ENCODE measurements around the gene USP6NL. TPM values are rescaled to one million over a fixed set of nuclear protein-coding genes. Genes with fewer than 3 reads are reported as not detected.
A peak's percentile ranks its signal among the peaks of the same experiment; 100 is the strongest.

The USP6NL gene
- total and polyA plus RNA-seq, 10 of the 15 experiments (the other 5 are each of a cell fraction or from before 2014, with no cell fraction given): 4.0 to 27.7 (median 18.2) TPM

DNA sequence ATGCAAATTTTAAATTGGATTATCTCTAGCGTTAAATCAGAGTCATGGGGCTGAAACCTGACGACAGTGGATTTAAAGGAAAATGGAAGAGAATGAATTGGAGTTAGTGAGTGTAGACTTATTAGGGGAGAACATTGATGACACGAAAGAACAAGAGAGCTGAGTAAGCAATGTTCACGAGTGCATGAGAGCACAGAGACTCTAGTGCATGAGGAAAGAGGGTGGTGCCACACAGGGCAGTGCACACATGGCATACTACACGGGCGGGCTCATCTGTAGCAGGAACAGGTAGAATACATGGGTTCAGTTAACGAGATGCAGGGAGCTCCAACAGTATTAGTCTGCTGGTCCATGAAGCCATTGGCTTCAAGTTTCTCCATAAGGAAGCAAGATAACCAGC is 53.9 kb downstream of the USP6NL start:
- ChIA-PET CTCF (interaction anchor here (0.8 to 1.2 kb wide), 2 partner anchors 12 to 200 kb away, joined by 3 to 5 read pairs; no protein-coding TSS in a partner anchor), RAD21 (ENCODE audit: unreplicated experiment) (no interaction called here), SMC1A (ENCODE audit: uncharacterized antibody, unreplicated experiment) (interaction anchor here (1.0 to 1.3 kb wide), 2 partner anchors 9 to 39 kb away, joined by 3 to 5 read pairs; no protein-coding TSS in a partner anchor), POLR2A (interaction anchor here (1.4 kb wide), 1 partner anchor 9 kb away, joined by 3 read pairs; no protein-coding TSS in a partner anchor)
- BruUV-seq (replicated peaks): no TSS peak
- DNase-seq (ENCODE audit: low read depth, low spot score) (no peak), ATAC-seq (no peak), FAIRE-seq (no peak)
- no peak overlapping the region for H3K4me3 ChIP-seq
- H3K79me2 ChIP-seq (ENCODE audit: control insufficient read depth, insufficient read depth, low read length): peaks cover 77% of the 10 kb centered on the region
- H4K20me1 ChIP-seq (ENCODE audit: control insufficient read depth, insufficient read depth): no peaks in the 10 kb centered on the region
- WGBS (ENCODE audit: insufficient coverage, insufficient replicate concordance, low lambda C conversion rate, missing lambda C conversion rate): 59% methylated on average over 7 of the region's 7 CpGs
- peaks cover 46% of the 10 kb centered on the region for H3K4me1 ChIP-seq (ENCODE audit: control insufficient read depth, insufficient read depth, low read length)
- no peak overlapping the region for H3K4me2 ChIP-seq (ENCODE audit: control insufficient read depth, insufficient read depth)
- H2AFZ ChIP-seq (ENCODE audit: control insufficient read depth, low read depth, low read length): no peak overlapping the region
- no peaks in the 10 kb centered on the region; the same call in none of the 3 replicates for H3K9me3 ChIP-seq (replicated peaks; ENCODE audit: control insufficient read depth, insufficient read depth, low read length)
- H3K9ac ChIP-seq (ENCODE audit: control insufficient read depth, insufficient read depth, low read length): no peak overlapping the region
- intact Hi-C loops (cut with micrococcal nuclease; ENCODE audit: unreplicated experiment) (no loop called here), in situ Hi-C loops (cut with MboI) (no loop called here)
- H3K27ac ChIP-seq (ENCODE audit: control insufficient read depth, insufficient read depth): no peak overlapping the region
- H3K27me3 ChIP-seq (replicated peaks in 1 of 2; ENCODE audit: control insufficient read depth in 2 of 2, insufficient read depth in 2 of 2, low read length in 1 of 2): no peaks in the 10 kb centered on the region
- TF ChIP-seq, protein P1, sequence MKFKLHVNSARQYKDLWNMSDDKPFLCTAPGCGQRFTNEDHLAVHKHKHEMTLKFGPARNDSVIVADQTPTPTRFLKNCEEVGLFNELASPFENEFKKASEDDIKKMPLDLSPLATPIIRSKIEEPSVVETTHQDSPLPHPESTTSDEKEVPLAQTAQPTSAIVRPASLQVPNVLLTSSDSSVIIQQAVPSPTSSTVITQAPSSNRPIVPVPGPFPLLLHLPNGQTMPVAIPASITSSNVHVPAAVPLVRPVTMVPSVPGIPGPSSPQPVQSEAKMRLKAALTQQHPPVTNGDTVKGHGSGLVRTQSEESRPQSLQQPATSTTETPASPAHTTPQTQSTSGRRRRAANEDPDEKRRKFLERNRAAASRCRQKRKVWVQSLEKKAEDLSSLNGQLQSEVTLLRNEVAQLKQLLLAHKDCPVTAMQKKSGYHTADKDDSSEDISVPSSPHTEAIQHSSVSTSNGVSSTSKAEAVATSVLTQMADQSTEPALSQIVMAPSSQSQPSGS (IDR thresholded peaks at IDR 0.05; ENCODE audit: low read length): no peak
- TF ChIP-seq NFXL1 (IDR thresholded peaks at IDR 0.05; ENCODE audit: borderline replicate concordance): no peak
- no peak for TF ChIP-seq CBFB (IDR thresholded peaks at IDR 0.05; ENCODE audit: low read depth)
- TF ChIP-seq YY1 (IDR thresholded peaks at IDR 0.05; ENCODE audit: low read depth, low read length): no peak
- peaks cover 0 to 4% of the 10 kb centered on the region in 2 experiments; a peak in 1 of 4 replicates for H3K36me3 ChIP-seq (ENCODE audit: control insufficient read depth in 2 of 2, insufficient read depth in 2 of 2, low read length in 1 of 2)

DNA sequence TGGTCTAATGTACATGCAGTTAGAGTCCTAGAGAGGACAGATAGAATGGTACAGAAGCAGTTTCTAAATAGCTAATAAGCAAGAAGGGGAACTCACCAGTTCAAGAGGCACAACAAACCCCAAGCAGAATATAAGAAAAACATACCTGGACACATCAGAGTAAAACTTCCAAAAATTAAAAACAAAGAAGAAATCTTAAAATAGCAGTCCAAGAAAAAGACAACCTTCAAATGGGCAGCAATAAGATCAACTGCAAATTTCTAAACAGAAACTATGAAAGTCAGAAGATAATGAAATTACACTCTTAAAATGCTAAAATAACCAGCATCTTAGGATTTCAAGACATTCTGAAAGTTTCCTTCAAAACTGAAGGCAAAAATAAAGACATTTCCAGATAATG is 55.9 kb downstream of the USP6NL start:
- RAD21 ChIA-PET (ENCODE audit: unreplicated experiment): interaction anchor here (1.9 kb wide), 1 partner anchor 144 kb away, joined by 7 read pairs; no protein-coding TSS in a partner anchor
- Histone ChIP-seq H3K4me2 (ENCODE audit: control insufficient read depth, insufficient read depth) (peak overlapping the region; percentile 38; the same call in 1 of the 2 replicates), H3K4me1 (ENCODE audit: control insufficient read depth, insufficient read depth, low read length) (peaks cover 54% of the 10 kb centered on the region), H3K27ac (ENCODE audit: control insufficient read depth, insufficient read depth) (peak overlapping the region; percentile 30; the same call in 1 of the 2 replicates), H3K36me3 (ENCODE audit: control insufficient read depth in 2 of 2, insufficient read depth in 2 of 2, low read length in 1 of 2) (peaks cover 0 to 4% of the 10 kb centered on the region in 2 experiments; a peak in 1 of 4 replicates), H4K20me1 (ENCODE audit: control insufficient read depth, insufficient read depth) (no peaks in the 10 kb centered on the region), H3K9me3 (replicated peaks; ENCODE audit: control insufficient read depth, insufficient read depth, low read length) (no peaks in the 10 kb centered on the region; the same call in 1 of the 3 replicates), H2AFZ (ENCODE audit: control insufficient read depth, low read depth, low read length) (no peak overlapping the region), H3K9ac (ENCODE audit: control insufficient read depth, insufficient read depth, low read length) (no peak overlapping the region), H3K27me3 (replicated peaks in 1 of 2; ENCODE audit: control insufficient read depth in 2 of 2, insufficient read depth in 2 of 2, low read length in 1 of 2) (no peaks in the 10 kb centered on the region), H3K79me2 (ENCODE audit: control insufficient read depth, insufficient read depth, low read length) (peaks cover 82% of the 10 kb centered on the region), H3K4me3 (0 out of 2 replicates have a peak overlapping the region, but pooled peaks have one; percentile 3)
- POLR2A ChIA-PET: interaction anchor here (0.7 kb wide), 1 partner anchor 38 kb away, joined by 4 read pairs; no protein-coding TSS in a partner anchor
- no TSS peak for BruUV-seq (replicated peaks)
- ATAC-seq: no peak
- in situ Hi-C loops (cut with MboI): no loop called here
- DNase-seq (ENCODE audit: low read depth, low spot score): no peak
- SMC1A ChIA-PET (ENCODE audit: uncharacterized antibody, unreplicated experiment): interaction anchor here (1.0 to 2.6 kb wide), 4 partner anchors 23 to 53 kb away, joined by 3 to 25 read pairs (median 12); no protein-coding TSS in a partner anchor
- intact Hi-C loops (cut with micrococcal nuclease; ENCODE audit: unreplicated experiment): loop anchor here (2.0 kb wide), 1 partner anchor 53 kb away; no protein-coding TSS in a partner anchor
- no peak for TF ChIP-seq YBX1 (IDR thresholded peaks at IDR 0.05)
- TF ChIP-seq CBX5 (IDR thresholded peaks at IDR 0.05; ENCODE audit: low read depth): peak; percentile 88; the same call in 1 of the 2 replicates
- CTCF ChIA-PET: interaction anchor here (2.2 kb wide), 1 partner anchor 54 kb away, joined by 7 read pairs; no protein-coding TSS in a partner anchor
- no peak for FAIRE-seq

Data from GM12878 (cell line).